Endothelial cell of umbilical vein (primary cell): ENCODE results near the gene RBM28. TPM values are rescaled to one million over a fixed set of nuclear protein-coding genes. Genes with fewer than 3 reads are reported as not detected.

Experiments
- BruUV-seq: library from RNA; stranded (reverse); fragments of 400-500 nt; replicated peaks from 2 replicates; lab custom pipeline; 2021; lab: Mats Ljungman, UMichigan
- CTCF ChIA-PET: fragments of 300-600, 350-600 bp; sonication (Branson Sonifier 250); formaldehyde crosslinking; loops from one replicate; lab custom pipeline; 2021; ENCODE audit warnings: antibody characterized with exemption, inconsistent platforms; lab: Charles Lee
- POLR2A ChIA-PET: fragments of 300-600, 350-600 bp; sonication (Branson Sonifier 250); formaldehyde crosslinking; loops from one replicate; lab custom pipeline; 2021; ENCODE audit warnings: antibody characterized with exemption, inconsistent platforms; lab: Charles Lee
- DNase-seq: peaks from one replicate; pipeline ENCODE4 v3.0.0-alpha.2; 2011; ENCODE audit warnings: low read depth, low spot score
- FAIRE-seq: peaks from 2 replicates; lab custom pipeline; 2011; peaks lifted over from hg19 to GRCh38; lab: Jason Lieb, UNC
- H2AFZ ChIP-seq: 2 replicates; pipeline ENCODE4 v1.6.0; 2012; ENCODE audit warnings: low read depth, low read length, control low read depth, inconsistent platforms
- H3K27ac ChIP-seq: 2 replicates; pipeline ENCODE4 v1.5.1; 2011; ENCODE audit warnings: low read depth, mild to moderate bottlenecking, control low read depth, low read length, moderate library complexity; ENCODE audit not compliant: insufficient read depth
- H3K27me3 ChIP-seq, 2 experiments: 2 replicates each; pipeline versions ENCODE4 v1.6.0 to v1.6.1; 2011; ENCODE audit warnings: low read length in 2 of 2, mixed read lengths in 1 of 2; ENCODE audit not compliant: control insufficient read depth in 2 of 2, insufficient read depth in 2 of 2
- H3K36me3 ChIP-seq, 2 experiments: 2 replicates in 1 of 2; 3 replicates in 1 of 2; pipeline ENCODE4 v1.5.1; 2011; ENCODE audit warnings: low read length in 2 of 2, mild to moderate bottlenecking in 1 of 2, moderate library complexity in 1 of 2; ENCODE audit not compliant: control insufficient read depth in 2 of 2, insufficient read depth in 2 of 2; ENCODE audit errors: extremely low read depth in 1 of 2
- H3K4me1 ChIP-seq: 3 replicates; pipeline ENCODE4 v1.5.1; 2011; ENCODE audit warnings: mild to moderate bottlenecking, low read length; ENCODE audit not compliant: control insufficient read depth, insufficient read depth; ENCODE audit errors: extremely low read depth
- H3K4me2 ChIP-seq: 2 replicates; pipeline ENCODE4 v1.6.1; 2011; ENCODE audit warnings: low read length, control low read depth, mixed read lengths; ENCODE audit not compliant: insufficient read depth
- H3K4me3 ChIP-seq, 3 experiments: fragments of 200-600 bp in 1 of 3; sonication (generic), shearing (Covaris generic) in 1 of 3; replicated peaks in 1 of 3; 2 replicates each; pipeline ENCODE4 v1.5.1; 2011 to 2016; ENCODE audit warnings: control low read depth in 3 of 3, low read length in 3 of 3, mild to moderate bottlenecking in 2 of 3, inconsistent platforms in 1 of 3, low read depth in 1 of 3, moderate library complexity in 1 of 3; ENCODE audit not compliant: insufficient read depth in 1 of 3
- H3K79me2 ChIP-seq: 2 replicates; pipeline ENCODE4 v1.6.0; 2012; ENCODE audit warnings: low read length, inconsistent platforms; ENCODE audit not compliant: control insufficient read depth, insufficient read depth
- H3K9ac ChIP-seq: replicated peaks from 2 replicates; pipeline ENCODE3; 2011; ENCODE audit warnings: low read length, control low read depth; ENCODE audit not compliant: insufficient read depth; ENCODE audit errors: extremely low read depth
- H3K9me1 ChIP-seq: replicated peaks from 3 replicates; pipeline ENCODE4 v1.6.0; 2011; ENCODE audit warnings: mild to moderate bottlenecking, low read length; ENCODE audit not compliant: control insufficient read depth, insufficient read depth; ENCODE audit errors: extremely low read depth
- H3K9me3 ChIP-seq: replicated peaks from 2 replicates; pipeline ENCODE4 v1.5.1; 2012; ENCODE audit warnings: low read length, inconsistent platforms; ENCODE audit not compliant: control insufficient read depth, insufficient read depth
- H4K20me1 ChIP-seq: replicated peaks from 2 replicates; pipeline ENCODE3; 2011; ENCODE audit warnings: mild to moderate bottlenecking, low read length; ENCODE audit not compliant: control insufficient read depth, insufficient read depth; ENCODE audit errors: extremely low read depth
- CTCF ChIP-seq, 2 donors: IDR thresholded peaks; 1 replicate in 1 of 2; 2 replicates in 1 of 2; pipeline ENCODE4 v1.5.1; 2011; ENCODE audit warnings: low read length in 2 of 2, mild to moderate bottlenecking in 2 of 2, moderate library complexity in 2 of 2, control low read depth in 1 of 2, inconsistent platforms in 1 of 2, low read depth in 1 of 2; ENCODE audit not compliant: insufficient read depth in 1 of 2; ENCODE audit errors: extremely low read depth in 1 of 2
- EZH2 ChIP-seq: IDR thresholded peaks from 2 replicates; pipeline ENCODE4 v1.6.1; 2012; ENCODE audit warnings: borderline replicate concordance, low read depth, mild to moderate bottlenecking, moderate library complexity, low read length, inconsistent platforms; ENCODE audit not compliant: severe bottlenecking
- FOS ChIP-seq: IDR thresholded peaks from 2 replicates; pipeline ENCODE4 v1.6.1; 2011; ENCODE audit warnings: mild to moderate bottlenecking, low read length, moderate library complexity, borderline replicate concordance; ENCODE audit not compliant: insufficient read depth
- GATA2 ChIP-seq: IDR thresholded peaks from 2 replicates; pipeline ENCODE4 v1.7.0; 2011; ENCODE audit warnings: low read depth, mild to moderate bottlenecking, moderate library complexity, mixed read lengths, low read length; ENCODE audit not compliant: insufficient read length, insufficient read depth
- JUN ChIP-seq: IDR thresholded peaks from 2 replicates; pipeline ENCODE4 v1.6.1; 2011; ENCODE audit warnings: borderline replicate concordance, low read depth; ENCODE audit not compliant: insufficient read length, insufficient read depth
- MAX ChIP-seq: IDR thresholded peaks from 2 replicates; pipeline ENCODE4 v1.6.1; 2011; ENCODE audit not compliant: insufficient read depth, insufficient read length
- MYC ChIP-seq: IDR thresholded peaks from one replicate; pipeline ENCODE4 v1.6.1; 2011; ENCODE audit warnings: mild to moderate bottlenecking, low read depth, low read length
- POLR2A ChIP-seq: IDR thresholded peaks from 2 replicates; pipeline ENCODE4 v1.6.1; 2012; ENCODE audit warnings: low read depth, mild to moderate bottlenecking, control low read depth, low read length
- POLR2AphosphoS5 ChIP-seq: IDR thresholded peaks from 2 replicates; pipeline ENCODE4 v1.6.1; 2012; ENCODE audit warnings: low read depth, mild to moderate bottlenecking, control low read depth, low read length, moderate library complexity; ENCODE audit not compliant: insufficient read depth
- dilution Hi-C: fragments of 300-500 bp; cut with MboI; formaldehyde crosslinking; loops from one replicate; pipeline ENCODE4 v1.15.0; 2019; ENCODE audit warnings: low sequenced_read_pairs; ENCODE audit not compliant: extremely low pct_ligation_motif_present
- intact Hi-C: fragments of 100-400 bp; cut with micrococcal nuclease; formaldehyde crosslinking; loops from one replicate; pipeline ENCODE4 v1.10.0; 2022
- polyA plus RNA-seq, 4 experiments: library from polyadenylated mRNA; depleted of rRNA in 3 of 4; stranded (reverse) in 3 of 4; unstranded in 1 of 4; fragments of >200 nt; gene quantifications; 2 replicates each; pipeline versions ENCODE4 v1.2.1 to v1.2.3, GENCODE V29; 2011 to 2012; ENCODE audit warnings: missing spikeins in 1 of 4
- total RNA-seq: library from RNA; stranded (reverse); gene quantifications from 2 replicates; pipeline ENCODE4 v1.2.3, GENCODE V29; 2021

RBM28 gene
- total and polyA plus RNA-seq, 2 donors (not counting 3 experiments of a cell fraction or from before 2014, with no cell fraction given), result 11.6 to 58.7 TPM

GRCh38 chr7:128323459-128324367 is 20.0 kb downstream of the RBM28 start:
- intact Hi-C loops (loop anchor here (10.0 kb wide), 1 partner anchor 619 kb away; no protein-coding TSS in a partner anchor), dilution Hi-C loops (no loop called here)
- no peaks in the 10 kb centered on the region for H4K20me1 ChIP-seq
- CTCF ChIA-PET, result interaction anchor here (1.2 kb wide), 1 partner anchor 1520 kb away, joined by 4 read pairs; no protein-coding TSS in a partner anchor
- H3K9me3 ChIP-seq, result no peaks in the 10 kb centered on the region
- no peaks in the 10 kb centered on the region for H3K79me2 ChIP-seq
- H3K9ac ChIP-seq, result no peak overlapping the region
- no TSS peak for BruUV-seq
- no peak overlapping the region for H3K27ac ChIP-seq
- POLR2A ChIA-PET, result no interaction called here
- no peaks in the 10 kb centered on the region for H3K27me3 ChIP-seq
- H3K4me1 ChIP-seq, result no peaks in the 10 kb centered on the region
- peaks cover 11 to 18% of the 10 kb centered on the region in 2 experiments for H3K36me3 ChIP-seq
- H2AFZ ChIP-seq, result no peak overlapping the region
- H3K4me2 ChIP-seq, result no peak overlapping the region
- DNase-seq (no peak), FAIRE-seq (no peak)
- no peak overlapping the region for H3K4me3 ChIP-seq
- H3K9me1 ChIP-seq, result no peaks in the 10 kb centered on the region
- TF ChIP-seq POLR2A (no peak), MAX (no peak), MYC (no peak), JUN (no peak), GATA2 (no peak), POLR2AphosphoS5 (no peak), FOS (no peak), CTCF (IDR thresholded peaks at IDR 0.05; ENCODE audit: extremely low read depth in 1 of 2, insufficient read depth in 1 of 2, low read depth in 1 of 2, low read length in 2 of 2) (no peak), EZH2 (no peak)
